ENCODE results near the gene PCGF3. TPM values are rescaled to one million over a fixed set of nuclear protein-coding genes. Genes with fewer than 3 reads are reported as not detected.

The PCGF3 gene
- total and polyA plus RNA-seq, 9 donors = 38.9 to 79.4 (median 56.1) TPM

- Histone ChIP-seq H3K4me3 (ENCODE audit: low read length) (no peak overlapping the region), H3K36me3 (ENCODE audit: control insufficient read depth, insufficient read depth, low read length) (peaks cover 25% of the 10 kb centered on the region), H3K27ac (ENCODE audit: low read length) (no peak overlapping the region), H3K4me1 (ENCODE audit: control insufficient read depth, insufficient read depth, low read length) (peaks cover 21% of the 10 kb centered on the region), H3K9me3 (replicated peaks; ENCODE audit: control insufficient read depth, low read depth, low read length) (no peaks in the 10 kb centered on the region), H3K27me3 (ENCODE audit: control insufficient read depth, insufficient read depth, low read length) (no peaks in the 10 kb centered on the region)
- DNase-seq = no peak
- WGBS (ENCODE audit: insufficient coverage) = 81% methylated on average over 5 of the region's 9 CpGs
Observed at GRCh38 chr4:712916-713632, 7.4 kb downstream of the PCGF3 start.

- 93% methylated on average over 18 of the region's 18 CpGs for WGBS (ENCODE audit: insufficient coverage)
- H3K36me3 ChIP-seq (ENCODE audit: control insufficient read depth, insufficient read depth, low read length) = peaks cover 20% of the 10 kb centered on the region
- no peaks in the 10 kb centered on the region for H3K9me3 ChIP-seq (replicated peaks; ENCODE audit: control insufficient read depth, low read depth, low read length)
- DNase-seq = no peak
- no peak overlapping the region for H3K4me3 ChIP-seq (ENCODE audit: low read length)
- H3K27ac ChIP-seq (ENCODE audit: low read length) = no peak overlapping the region
- H3K4me1 ChIP-seq (ENCODE audit: control insufficient read depth, insufficient read depth, low read length) = peaks cover 21% of the 10 kb centered on the region
- no peaks in the 10 kb centered on the region for H3K27me3 ChIP-seq (ENCODE audit: control insufficient read depth, insufficient read depth, low read length)
Observed at GRCh38 chr4:714087-714486, 8.5 kb downstream of the PCGF3 start.

GRCh38 chr4:717601-718320, 12.1 kb downstream of the PCGF3 start:
- WGBS (ENCODE audit: insufficient coverage) = 83% methylated on average over 25 of the region's 34 CpGs
- DNase-seq = no peak
- no peaks in the 10 kb centered on the region for H3K27me3 ChIP-seq (ENCODE audit: control insufficient read depth, insufficient read depth, low read length)
- H3K27ac ChIP-seq (ENCODE audit: low read length) = no peak overlapping the region
- peaks cover 40% of the 10 kb centered on the region for H3K4me1 ChIP-seq (ENCODE audit: control insufficient read depth, insufficient read depth, low read length)
- no peaks in the 10 kb centered on the region for H3K9me3 ChIP-seq (replicated peaks; ENCODE audit: control insufficient read depth, low read depth, low read length)
- no peak overlapping the region for H3K4me3 ChIP-seq (ENCODE audit: low read length)
- peaks cover 17% of the 10 kb centered on the region for H3K36me3 ChIP-seq (ENCODE audit: control insufficient read depth, insufficient read depth, low read length)

- no peak overlapping the region for H3K27ac ChIP-seq (ENCODE audit: low read length)
- peaks cover 47% of the 10 kb centered on the region for H3K4me1 ChIP-seq (ENCODE audit: control insufficient read depth, insufficient read depth, low read length)
- no peaks in the 10 kb centered on the region for H3K9me3 ChIP-seq (replicated peaks; ENCODE audit: control insufficient read depth, low read depth, low read length)
- no peak overlapping the region for H3K4me3 ChIP-seq (ENCODE audit: low read length)
- DNase-seq = no peak
- peaks cover 19% of the 10 kb centered on the region for H3K36me3 ChIP-seq (ENCODE audit: control insufficient read depth, insufficient read depth, low read length)
- no peaks in the 10 kb centered on the region for H3K27me3 ChIP-seq (ENCODE audit: control insufficient read depth, insufficient read depth, low read length)
- WGBS (ENCODE audit: insufficient coverage) = 71% methylated on average over 7 of the region's 8 CpGs
Observed at GRCh38 chr4:718460-718859, 12.8 kb downstream of the PCGF3 start.

GRCh38 chr4:720111-720860, 14.7 kb downstream of the PCGF3 start:
- Histone ChIP-seq H3K27me3 (ENCODE audit: control insufficient read depth, insufficient read depth, low read length) (no peaks in the 10 kb centered on the region), H3K4me1 (ENCODE audit: control insufficient read depth, insufficient read depth, low read length) (peaks cover 65% of the 10 kb centered on the region), H3K9me3 (replicated peaks; ENCODE audit: control insufficient read depth, low read depth, low read length) (no peaks in the 10 kb centered on the region), H3K4me3 (ENCODE audit: low read length) (no peak overlapping the region), H3K27ac (ENCODE audit: low read length) (no peak overlapping the region), H3K36me3 (ENCODE audit: control insufficient read depth, insufficient read depth, low read length) (peaks cover 17% of the 10 kb centered on the region)
- WGBS (ENCODE audit: insufficient coverage) = 92% methylated on average over 59 of the region's 59 CpGs
- no peak for DNase-seq

- peaks cover 74% of the 10 kb centered on the region for H3K4me1 ChIP-seq (ENCODE audit: control insufficient read depth, insufficient read depth, low read length)
- no peak overlapping the region for H3K27ac ChIP-seq (ENCODE audit: low read length)
- WGBS (ENCODE audit: insufficient coverage) = 87% methylated on average over 29 of the region's 31 CpGs
Observed at GRCh38 chr4:721261-722168, 15.9 kb downstream of the PCGF3 start.

GRCh38 chr4:722169-722725, 16.6 kb downstream of the PCGF3 start:
- 92% methylated on average over 33 of the region's 47 CpGs for WGBS (ENCODE audit: insufficient coverage)
- DNase-seq = no peak
- no peak overlapping the region for H3K4me3 ChIP-seq (ENCODE audit: low read length)
- no peaks in the 10 kb centered on the region for H3K9me3 ChIP-seq (replicated peaks; ENCODE audit: control insufficient read depth, low read depth, low read length)
- H3K27ac ChIP-seq (ENCODE audit: low read length) = no peak overlapping the region
- peaks cover 79% of the 10 kb centered on the region for H3K4me1 ChIP-seq (ENCODE audit: control insufficient read depth, insufficient read depth, low read length)
- peaks cover 17% of the 10 kb centered on the region for H3K36me3 ChIP-seq (ENCODE audit: control insufficient read depth, insufficient read depth, low read length)
- H3K27me3 ChIP-seq (ENCODE audit: control insufficient read depth, insufficient read depth, low read length) = no peaks in the 10 kb centered on the region

More at GRCh38 chr4:721261-722168, 15.9 kb downstream of the PCGF3 start:
- no peaks in the 10 kb centered on the region for H3K27me3 ChIP-seq (ENCODE audit: control insufficient read depth, insufficient read depth, low read length)
- no peaks in the 10 kb centered on the region for H3K9me3 ChIP-seq (replicated peaks; ENCODE audit: control insufficient read depth, low read depth, low read length)
- H3K36me3 ChIP-seq (ENCODE audit: control insufficient read depth, insufficient read depth, low read length) = peaks cover 17% of the 10 kb centered on the region
- no peak overlapping the region for H3K4me3 ChIP-seq (ENCODE audit: low read length)
- DNase-seq = no peak

GRCh38 chr4:722851-723360, 17.3 kb downstream of the PCGF3 start:
- no peak for DNase-seq
- WGBS (ENCODE audit: insufficient coverage) = 97% methylated on average over 61 of the region's 61 CpGs
- H3K4me1 ChIP-seq (ENCODE audit: control insufficient read depth, insufficient read depth, low read length) = peaks cover 73% of the 10 kb centered on the region
- no peaks in the 10 kb centered on the region for H3K9me3 ChIP-seq (replicated peaks; ENCODE audit: control insufficient read depth, low read depth, low read length)
- H3K36me3 ChIP-seq (ENCODE audit: control insufficient read depth, insufficient read depth, low read length) = peaks cover 17% of the 10 kb centered on the region
- H3K27me3 ChIP-seq (ENCODE audit: control insufficient read depth, insufficient read depth, low read length) = no peaks in the 10 kb centered on the region
- peak overlapping the region; percentile 83 for H3K27ac ChIP-seq (ENCODE audit: low read length)
- no peak overlapping the region for H3K4me3 ChIP-seq (ENCODE audit: low read length)

GRCh38 chr4:723751-724530, 18.3 kb downstream of the PCGF3 start:
- peak; percentile 89 for DNase-seq
- H3K9me3 ChIP-seq (replicated peaks; ENCODE audit: control insufficient read depth, low read depth, low read length) = no peaks in the 10 kb centered on the region
- H3K36me3 ChIP-seq (ENCODE audit: control insufficient read depth, insufficient read depth, low read length) = peaks cover 17% of the 10 kb centered on the region
- 80% methylated on average over 24 of the region's 28 CpGs for WGBS (ENCODE audit: insufficient coverage)
- no peak overlapping the region for H3K4me3 ChIP-seq (ENCODE audit: low read length)
- H3K4me1 ChIP-seq (ENCODE audit: control insufficient read depth, insufficient read depth, low read length) = peaks cover 65% of the 10 kb centered on the region
- H3K27ac ChIP-seq (ENCODE audit: low read length) = peak overlapping the region; percentile 83
- no peaks in the 10 kb centered on the region for H3K27me3 ChIP-seq (ENCODE audit: control insufficient read depth, insufficient read depth, low read length)

Measured in muscle of leg (tissue), 11 donors.